Measurements from ENCODE around the gene ANKRD10.

The ANKRD10 gene

DNA sequence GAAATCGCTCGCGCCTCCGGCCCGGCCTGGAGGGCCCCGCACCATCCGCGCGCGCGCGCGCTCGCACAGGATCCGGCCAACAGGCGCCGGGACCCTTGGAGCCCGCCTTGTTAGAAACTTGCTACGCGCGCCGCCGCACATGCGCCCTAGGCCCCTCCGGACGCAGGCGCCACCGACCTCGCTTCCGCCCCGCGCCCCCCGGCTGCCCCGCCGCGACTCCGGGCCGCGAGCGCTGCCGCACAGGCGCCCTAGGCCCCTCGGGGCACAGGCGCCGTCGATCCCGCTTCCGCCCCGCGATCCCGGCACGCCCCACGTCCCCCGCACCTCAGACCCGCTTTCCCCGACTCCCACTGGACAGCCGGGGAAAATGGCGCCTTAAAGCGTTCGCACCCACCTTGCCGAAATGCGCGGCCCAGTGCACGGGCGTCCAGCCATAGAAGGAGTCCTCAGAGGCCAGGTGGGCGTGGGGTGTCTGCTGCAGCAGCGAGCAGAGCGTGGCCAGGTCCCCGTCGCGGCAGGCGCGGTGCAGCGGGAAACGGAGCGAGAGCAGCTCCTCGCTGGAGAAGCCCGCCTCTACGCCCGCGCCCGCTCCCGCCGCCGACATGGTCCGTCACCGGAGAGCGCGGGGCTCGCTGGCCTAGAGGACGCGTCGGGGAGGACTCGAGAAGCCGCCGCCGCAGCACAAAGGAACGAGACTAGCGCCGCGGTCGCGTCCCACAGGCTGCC lies 375 bp downstream of the ANKRD10 start:
- peak; percentile 82 for DNase-seq (ENCODE audit: low spot score)

DNA sequence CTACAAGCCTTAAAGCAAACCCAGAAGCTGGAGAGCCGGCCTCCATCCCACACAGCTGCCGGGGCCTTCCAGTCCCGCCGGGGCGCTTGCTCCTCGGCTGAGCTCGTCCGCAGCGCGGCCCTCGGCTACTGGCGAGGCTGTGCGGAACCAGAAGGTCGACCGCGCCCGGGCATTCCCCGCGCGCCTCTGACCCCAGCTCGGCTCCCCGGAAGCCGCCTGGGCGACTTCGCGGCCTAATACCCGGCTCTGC lies 863 bp downstream of the ANKRD10 start:
- no peak for DNase-seq (ENCODE audit: low spot score)

DNA sequence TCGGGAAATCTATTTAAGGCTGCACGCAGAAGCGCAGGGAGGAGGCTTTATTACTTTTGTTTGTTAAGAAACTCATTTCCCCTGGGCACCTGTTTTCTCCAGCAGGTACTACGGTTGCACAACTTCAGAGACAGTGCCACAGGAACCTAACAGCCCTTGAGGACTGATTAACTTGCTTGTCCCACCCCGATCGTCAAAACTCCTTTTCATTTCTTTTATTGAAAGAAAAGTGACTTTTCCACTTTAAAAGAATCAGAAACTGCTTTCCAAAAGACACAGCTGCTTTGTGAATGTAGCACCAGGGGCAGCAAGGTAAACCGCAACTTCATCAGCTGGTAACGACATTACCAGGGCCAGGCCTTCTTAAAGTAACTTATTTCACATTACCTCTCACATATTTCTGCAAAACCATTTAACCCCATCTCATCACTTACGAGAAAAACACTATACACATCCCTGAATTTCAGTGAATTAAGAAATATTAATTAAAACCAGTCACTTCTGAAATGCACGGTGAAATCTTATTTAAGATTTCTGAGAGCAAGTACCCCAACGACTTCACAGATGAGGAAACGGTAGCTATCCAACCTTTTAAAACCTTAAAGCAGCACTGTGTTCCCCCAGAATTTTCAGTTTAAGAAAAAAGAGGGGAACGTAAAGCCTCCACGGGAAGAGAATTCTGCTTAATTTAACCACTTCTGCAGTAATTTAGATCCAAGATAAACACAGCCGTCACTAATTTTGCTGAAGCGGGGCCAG lies 1.4 kb downstream of the ANKRD10 start:
- peak; percentile 45 for DNase-seq (ENCODE audit: low spot score)

DNA sequence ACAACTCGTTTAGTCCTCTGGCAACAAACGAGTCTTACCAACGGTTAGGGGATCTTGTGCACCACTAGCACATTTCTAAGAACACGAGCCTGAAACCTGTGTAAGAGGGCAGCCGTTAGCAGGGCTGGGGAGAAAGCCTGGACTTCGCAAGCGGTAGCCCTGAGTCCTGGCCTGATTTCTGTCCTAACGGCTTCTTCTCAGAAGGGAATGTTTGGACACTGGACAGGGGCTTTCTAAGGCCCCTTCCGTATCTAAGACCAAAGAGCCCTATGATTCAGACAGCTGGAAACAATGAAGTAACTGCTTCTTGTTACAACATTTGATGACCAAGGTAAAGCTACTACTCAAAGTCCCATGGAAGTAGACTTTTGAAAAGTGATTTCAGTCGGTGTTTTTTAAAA lies 2.2 kb downstream of the ANKRD10 start:
- peak; percentile 63 for DNase-seq (ENCODE audit: low spot score)

DNA sequence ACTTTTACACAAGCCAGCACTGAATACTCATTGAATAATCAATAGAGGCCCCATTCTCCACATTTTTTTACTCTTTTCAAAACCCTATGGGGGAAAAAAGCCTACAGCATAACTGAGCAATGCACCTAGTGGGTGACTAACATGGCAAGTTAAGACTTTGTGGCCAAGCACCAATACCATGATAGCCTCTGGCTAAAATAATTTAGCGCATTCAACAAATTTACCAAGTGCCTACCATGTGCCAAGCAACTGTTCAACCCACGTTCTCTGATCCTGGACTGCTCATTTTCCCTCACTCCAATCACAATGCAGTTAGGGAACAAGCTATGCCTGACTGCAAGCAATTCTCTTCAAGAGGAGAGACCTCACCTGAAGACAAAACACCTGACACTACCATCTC lies 3.0 kb downstream of the ANKRD10 start:
- peak; percentile 49 for DNase-seq (ENCODE audit: low spot score)

DNA sequence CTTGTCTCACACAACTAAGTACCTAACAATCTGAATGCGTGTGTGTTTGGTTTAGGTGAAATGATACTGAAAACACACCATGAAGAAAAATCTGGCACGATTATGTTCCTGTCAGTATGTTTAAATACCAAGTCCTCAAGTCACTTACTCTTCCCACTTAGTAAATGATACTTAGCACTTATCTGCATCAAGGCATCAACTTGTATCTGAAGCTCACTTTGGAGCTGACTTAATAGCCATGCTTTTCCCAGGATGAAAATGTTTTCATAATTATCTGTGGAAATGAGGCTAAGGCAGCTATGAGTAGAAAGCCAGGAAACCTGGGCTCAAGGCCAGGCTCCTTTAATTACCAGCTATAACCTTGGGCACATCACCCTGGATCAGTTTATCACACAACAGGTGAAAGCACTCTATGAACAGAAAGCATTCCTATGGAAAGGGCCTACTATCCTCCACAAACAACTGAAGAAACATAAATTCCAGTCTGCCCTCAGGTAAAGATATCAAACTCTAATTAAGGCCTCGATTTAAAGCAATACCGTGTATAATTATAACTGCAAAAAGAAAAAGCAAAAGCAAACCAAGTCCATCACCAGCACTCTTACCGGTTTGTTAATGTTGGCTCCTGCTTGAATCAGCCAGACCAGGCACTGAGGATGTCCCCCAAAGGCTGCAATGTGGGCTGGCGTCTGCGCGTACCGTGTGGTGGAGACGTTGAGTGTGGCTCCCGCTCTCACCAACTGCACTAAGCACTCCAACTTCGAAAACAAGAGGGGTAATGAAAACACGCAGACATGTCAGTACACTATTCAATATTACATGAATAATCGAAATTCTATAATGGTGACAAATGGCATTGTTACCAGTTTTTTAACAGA lies 4.6 kb downstream of the ANKRD10 start:
- DNase-seq (ENCODE audit: low spot score), result no peak

DNA sequence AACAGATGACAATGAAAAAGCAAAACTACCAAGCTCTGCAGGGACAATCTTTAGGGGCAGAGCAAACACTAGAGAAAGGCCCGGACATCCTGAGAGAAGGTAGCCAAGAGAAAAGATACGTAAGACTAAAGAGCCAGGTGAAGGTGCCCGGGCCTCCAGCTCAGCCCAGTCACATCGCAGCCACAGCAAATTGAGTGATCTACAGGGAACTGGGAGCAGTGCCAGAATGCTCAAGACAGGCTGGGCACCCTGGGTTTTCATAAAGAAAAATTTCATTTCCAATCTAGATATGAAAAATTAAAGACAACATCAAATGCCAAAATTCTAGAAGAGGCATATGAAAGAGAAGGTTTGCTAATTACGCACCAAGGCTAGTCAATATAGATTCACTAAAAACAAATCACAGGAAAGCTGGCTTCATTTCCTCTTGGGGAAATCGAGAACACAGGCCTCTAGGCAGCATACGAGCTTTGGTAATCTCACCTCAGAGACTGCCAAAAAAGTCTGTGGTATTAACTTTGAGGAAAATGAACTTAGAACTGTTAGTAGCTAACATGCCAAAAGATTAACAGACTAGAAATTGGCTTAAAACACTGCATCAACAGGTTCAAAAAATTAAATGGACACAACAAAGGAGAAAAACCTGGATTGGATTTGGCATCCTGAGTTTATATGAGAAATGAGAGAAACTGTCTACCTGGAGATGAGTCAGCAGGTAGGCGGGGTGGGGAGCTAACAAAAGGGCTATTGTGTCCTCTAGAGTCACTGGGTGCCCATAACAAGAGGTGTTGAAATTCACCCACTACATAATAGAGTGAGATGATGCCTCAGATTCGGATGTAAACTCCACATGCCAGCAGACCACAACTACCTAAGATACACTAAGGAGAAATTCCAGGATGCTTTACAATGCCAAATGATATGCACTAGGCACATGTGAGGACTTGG lies 6.6 kb downstream of the ANKRD10 start:
- peak; percentile 94 for DNase-seq (ENCODE audit: low spot score)

DNA sequence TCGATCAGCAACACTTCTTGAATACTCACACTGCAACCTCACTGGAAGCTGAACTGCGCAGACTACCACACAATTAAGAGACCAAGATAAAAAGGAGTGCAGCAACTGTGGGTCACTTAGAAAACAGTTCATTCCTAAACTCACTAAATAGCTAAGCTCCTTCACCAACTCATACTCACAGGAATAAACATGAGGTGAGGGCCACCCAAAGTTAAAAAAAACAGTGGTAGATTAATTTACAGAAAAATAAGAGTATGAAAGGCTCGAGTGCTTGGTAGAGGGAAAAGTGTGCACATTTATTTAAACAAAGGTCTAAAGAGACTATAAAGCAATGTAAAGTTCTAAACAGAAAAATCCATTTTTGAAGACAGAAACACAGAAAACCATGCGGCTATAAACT lies 7.6 kb downstream of the ANKRD10 start:
- DNase-seq (ENCODE audit: low spot score), result no peak

DNA sequence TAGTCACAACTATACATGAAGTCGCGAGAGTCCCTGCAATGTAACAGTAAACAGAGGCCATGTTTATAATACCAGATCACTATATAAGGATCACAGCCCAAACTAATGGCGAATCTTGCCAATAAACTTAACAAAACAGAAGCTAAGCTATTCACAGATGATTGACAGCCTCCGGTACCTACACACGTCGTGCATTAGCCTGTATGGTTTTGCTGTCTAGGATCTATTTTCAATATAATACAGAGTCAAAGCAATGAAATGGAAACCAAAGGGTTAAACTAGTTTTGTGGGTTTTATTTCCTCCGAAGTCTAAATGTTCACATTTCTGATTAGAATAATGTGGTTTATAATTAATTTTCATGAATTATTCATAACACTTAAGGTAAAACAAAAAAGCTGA lies 10.1 kb downstream of the ANKRD10 start:
- no peak for DNase-seq (ENCODE audit: low spot score)

DNA sequence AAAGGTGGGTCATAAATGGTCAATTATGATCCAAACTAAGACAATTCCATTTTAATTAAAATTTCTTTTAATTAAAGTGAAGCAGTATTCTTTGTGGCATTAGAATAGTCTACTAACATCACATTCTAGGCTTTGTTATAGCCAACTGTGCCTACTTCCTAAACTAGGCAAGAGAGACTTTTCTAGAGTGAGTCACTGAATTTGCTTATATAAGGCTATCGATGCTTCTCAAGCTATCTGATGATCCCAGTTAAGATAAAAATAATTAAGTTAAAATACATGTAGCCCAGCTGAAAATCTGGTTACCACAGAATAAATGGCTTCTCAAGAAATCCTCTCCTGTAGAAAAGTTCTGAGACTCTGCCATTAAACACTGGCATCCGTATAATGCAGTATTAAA lies 12.5 kb downstream of the ANKRD10 start:
- DNase-seq (ENCODE audit: low spot score), result no peak

DNA sequence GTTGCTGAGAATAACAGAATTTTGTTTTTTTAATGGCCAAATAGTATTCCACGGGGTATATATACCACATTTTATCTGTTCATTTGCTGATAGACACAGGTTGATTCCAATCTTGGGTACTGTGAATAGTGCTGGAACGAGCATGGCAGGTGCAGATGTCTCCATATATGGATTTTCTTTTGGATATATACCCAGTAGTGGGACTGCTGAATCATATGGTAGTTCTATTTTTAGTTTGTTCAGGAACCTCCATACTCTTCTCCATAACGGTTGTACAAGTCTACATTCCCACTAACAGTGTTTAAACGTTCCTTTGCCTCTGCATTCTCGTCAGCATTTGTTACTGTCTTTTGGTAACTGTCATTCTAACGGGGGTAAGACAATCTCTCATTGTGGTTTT lies 17.3 kb downstream of the ANKRD10 start:
- no peak for DNase-seq (ENCODE audit: low spot score)

DNA sequence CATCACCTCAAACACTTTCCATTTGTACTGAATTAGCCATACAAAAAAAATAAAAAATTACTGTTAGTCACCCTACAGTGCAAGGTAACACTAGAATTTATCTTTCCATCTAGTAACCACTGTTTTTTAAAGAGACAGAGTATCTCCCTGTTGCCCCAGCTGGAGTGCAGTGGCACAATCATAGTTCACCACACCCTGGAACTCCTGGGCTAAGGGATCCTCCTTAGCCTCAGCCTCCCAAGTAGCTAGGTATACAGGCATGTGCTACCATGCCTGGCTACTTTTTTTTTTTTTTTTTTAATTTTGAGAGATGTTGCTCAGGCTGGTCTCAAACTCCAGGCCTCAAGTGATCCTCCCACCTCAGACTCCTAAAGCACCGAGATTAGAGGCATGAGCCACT lies 17.9 kb downstream of the ANKRD10 start:
- DNase-seq (ENCODE audit: low spot score), result no peak

DNA sequence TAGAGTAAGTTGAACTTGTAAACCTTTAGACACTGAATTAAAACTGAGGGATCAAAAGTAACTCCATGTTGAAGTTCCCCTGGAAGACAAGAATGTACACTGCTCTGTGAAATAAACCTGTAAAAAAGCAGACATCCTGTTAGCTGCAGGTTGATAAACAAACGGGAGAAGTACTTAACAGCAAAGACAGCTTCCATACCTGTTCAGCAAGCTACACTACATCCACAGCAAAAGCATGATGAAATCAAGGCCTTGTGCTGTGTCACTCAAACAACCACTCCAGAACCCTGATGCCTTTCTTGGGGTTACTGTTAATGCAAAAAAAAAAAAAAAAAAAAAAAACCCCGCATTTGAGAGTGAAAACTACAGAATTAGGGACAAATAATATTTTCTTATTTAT lies 20.8 kb downstream of the ANKRD10 start:
- no peak for DNase-seq (ENCODE audit: low spot score)

DNA sequence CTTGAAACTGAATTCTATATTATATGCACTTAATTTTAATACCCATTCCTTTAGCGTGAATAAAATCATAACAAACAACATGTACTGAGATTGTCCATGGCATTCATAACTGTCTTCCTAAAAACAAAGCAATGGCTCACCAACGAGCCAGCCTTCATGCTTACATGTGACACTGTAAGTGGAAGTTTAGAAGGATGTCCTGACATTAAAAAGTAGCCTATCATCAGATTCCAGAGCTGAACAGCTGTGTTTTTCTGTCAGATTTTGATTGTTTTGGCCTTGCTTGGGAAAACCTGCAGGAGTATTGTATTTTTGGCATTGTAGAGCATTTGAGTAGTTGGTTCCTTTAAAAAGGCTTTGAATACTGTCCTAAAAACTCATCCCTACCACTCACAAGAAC lies 21.3 kb downstream of the ANKRD10 start:
- DNase-seq (ENCODE audit: low spot score), result no peak

DNA sequence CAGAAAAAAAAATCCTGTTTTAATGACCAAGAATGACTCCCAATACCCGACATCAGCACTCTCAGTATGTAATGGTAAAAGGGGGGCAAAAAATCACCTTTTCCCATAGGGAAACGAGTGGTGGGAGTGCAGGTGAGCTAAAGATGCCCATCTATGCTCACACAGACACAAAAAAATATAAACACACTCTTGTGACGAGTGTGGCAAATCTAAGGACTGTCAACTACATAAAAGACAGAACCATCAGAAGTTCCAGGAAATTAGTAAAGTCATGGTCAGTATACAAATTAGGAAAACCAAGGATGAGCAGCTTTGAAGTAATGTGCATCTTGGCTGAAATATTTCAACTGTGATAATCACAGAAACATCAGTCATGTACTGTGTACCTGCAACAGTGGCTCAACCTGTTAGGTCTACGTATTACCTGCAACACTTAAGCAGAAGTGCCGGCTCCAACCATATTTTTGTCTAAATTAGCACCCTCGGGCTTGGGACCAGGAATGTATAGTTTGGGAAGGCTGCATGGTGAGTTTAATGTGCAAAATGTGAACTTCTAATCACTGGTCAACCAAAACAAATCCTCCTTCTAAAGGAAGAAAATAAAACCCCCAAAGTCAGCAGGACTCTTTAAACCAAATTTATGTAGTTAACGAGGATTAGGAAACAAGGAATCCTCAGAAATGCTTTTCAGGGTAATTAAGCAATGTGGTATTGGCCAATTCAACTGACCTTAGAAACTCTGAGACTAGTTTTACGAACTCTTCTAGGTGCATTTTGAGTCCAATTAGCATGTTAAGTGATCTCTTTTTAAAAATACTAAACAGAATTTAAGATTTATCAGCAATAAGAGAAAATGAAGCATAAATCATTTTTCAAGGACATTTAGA lies 24.3 kb downstream of the ANKRD10 start:
- DNase-seq (ENCODE audit: low spot score), result no peak

DNA sequence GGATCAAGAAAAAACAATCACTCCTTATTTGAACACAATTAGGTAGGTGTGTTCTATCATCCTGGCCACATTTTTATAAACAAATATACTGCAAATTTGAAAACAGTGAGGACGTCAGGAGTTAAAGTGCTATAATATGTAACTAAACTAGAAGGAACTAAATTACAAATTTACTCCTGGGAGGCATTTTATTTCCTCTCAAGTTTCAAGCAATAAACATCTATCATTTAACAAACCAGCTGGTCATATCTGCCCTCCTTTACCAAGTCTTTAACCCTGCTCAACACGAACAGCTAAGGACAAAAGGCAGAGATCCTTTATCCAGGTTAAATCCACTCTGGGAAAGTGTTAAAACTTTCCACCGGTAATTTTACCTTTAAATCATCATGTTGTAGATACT lies 26.5 kb downstream of the ANKRD10 start:
- no peak for DNase-seq (ENCODE audit: low spot score)

DNA sequence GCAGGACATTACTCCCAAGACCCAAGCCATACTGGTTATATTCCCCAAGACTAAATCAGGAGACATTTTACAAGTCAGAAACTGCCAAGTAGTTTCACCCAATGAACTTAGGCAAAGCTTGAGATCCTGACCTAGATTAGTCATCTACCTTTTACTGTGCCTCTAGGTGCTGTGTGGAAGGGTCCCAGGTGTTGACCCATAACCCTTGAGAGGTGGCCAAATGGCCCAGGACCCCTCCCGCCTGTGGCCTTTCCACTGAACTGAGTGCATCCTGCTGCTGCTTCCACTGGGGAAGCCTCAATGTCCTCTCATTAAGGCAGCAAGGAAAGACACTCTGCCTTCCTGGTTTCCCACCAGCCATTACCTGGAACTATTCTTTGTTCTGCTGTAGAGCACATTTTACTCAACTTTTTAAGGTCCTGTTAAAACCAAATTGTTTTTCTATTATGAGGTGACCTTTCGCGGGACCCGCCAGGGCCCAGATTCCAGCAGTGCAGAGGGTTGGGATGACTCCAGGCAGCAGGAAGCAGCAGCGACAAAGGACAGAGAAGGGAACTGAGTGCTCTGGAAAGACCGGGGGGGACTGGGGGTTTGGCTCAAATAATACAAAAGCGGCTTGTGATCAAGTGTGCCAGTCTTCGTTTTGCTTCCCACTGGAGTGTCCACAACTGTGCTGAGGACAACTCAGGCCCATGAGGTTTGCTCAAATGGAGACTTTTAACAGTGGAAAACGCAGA lies 27.1 kb downstream of the ANKRD10 start:
- peak; percentile 15 for DNase-seq (ENCODE audit: low spot score)

DNA sequence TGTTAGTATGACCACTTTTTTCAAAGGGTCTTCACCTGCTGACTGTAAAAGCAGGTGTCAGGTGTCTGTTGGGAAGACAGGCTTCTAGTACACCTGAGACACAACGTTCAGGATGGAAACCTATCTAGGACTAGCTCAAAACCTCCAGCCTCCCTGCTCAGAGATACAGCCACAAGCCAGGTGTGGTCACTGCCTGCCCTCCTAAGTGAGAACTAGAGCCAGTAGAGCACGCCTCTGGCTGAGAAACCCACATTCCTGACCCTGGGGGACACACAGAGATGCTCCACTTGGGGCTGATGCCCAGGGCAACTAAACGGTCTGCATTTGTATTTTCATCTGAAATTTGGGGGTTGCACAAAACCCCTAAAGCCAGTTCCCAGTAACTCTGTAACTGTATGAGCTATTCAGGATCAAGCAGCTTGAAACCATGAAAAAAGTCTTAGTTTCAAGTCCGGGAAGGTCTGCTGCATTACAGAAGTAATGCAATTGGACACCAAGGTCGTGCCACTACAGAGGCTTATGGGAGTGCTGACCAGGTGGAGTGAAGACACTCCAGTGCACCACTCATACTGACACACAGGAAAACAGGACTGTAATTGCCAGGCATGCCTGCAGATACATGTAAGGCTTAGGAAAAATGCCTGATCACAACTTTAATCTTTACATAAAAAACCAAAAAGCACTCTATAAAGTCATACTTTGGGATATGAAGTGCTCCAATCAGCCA lies 27.8 kb downstream of the ANKRD10 start:
- DNase-seq (ENCODE audit: low spot score), result no peak

Data from kidney tubule cell (primary cell).